RWPE1 (cell line): ENCODE data around the gene CABP7.

ENCODE experiments used
- CTCF ChIA-PET: fragments of 350-600 bp; sonication (Branson Sonifier 250); formaldehyde crosslinking; extraction: SDS; loops from one replicate; lab custom pipeline; 2021; lab: Yijun Ruan, JAX
- POLR2A ChIA-PET: fragments of 400-600 bp; formaldehyde crosslinking; extraction: SDS; loops from one replicate; lab custom pipeline; 2020; ENCODE audit warnings: antibody characterized with exemption; ENCODE audit not compliant: low non-redundant PET; lab: Yijun Ruan, JAX
- DNase-seq: peaks from one replicate; pipeline ENCODE4 v3.0.0; 2012; ENCODE audit warnings: low spot score
- H3K27ac ChIP-seq: fragments of 450-650 bp; 2 replicates; pipeline ENCODE4 v1.5.1; 2017
- TF ChIP-seq, protein P1 (sequence below): fragments of 450-650 bp; conservative IDR thresholded peaks from 2 replicates; pipeline ENCODE4 v1.5.1; 2017; ENCODE audit warnings: low read depth, mild to moderate bottlenecking

CABP7 gene

DNA sequence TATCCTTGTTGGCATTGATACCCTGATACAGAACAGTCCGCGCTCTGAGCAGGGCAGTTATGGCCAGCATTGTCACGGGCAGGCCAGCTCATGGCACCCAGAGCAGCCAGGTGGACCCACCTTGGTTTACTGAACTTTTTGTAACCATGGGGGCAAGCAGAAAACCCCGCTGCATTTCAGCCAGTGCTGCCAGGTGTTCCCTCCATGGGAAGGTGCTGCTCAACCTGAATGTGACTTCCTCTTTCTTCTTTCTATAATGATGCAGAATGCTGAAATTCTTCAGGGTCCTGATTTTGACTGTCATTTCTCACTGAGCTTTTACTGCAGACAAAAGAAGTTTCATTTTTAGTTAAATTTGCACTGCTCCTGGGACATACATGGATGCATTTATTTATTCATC lies 35.6 kb upstream of the CABP7 start:
- POLR2A ChIA-PET, result no interaction called here
- CTCF ChIA-PET, result no interaction called here

DNA sequence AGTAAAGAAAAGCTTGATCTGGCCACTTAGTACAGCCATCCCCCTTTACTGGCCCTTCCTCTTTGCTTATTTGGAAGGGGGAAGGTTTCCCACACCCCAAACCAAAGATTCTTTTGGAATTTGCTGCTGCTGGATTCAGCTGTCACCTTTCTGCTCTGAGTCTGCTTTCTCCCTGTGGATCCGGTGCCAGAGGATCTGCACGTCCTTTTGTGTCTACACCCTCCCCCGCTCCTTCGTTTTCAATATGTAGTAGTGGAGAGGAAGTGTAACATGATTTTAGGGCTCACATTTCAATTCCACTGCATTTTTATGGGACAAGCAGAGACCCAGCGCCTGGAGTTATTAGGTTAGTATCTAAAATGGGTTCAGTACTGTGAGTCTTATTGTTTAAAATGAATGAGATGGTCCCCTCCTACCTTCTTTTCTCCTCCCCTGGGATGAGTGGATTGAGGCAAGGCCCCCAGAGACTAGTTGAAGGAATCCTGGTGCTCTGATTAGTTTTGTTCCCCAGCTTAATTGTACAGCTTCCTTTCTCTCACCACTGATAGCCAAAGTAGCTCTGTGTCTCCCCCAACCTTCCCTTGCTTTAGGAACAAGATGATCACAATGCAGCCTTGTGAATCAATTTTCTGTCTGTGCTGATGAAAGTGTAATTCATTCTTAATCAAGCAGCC lies 30.5 kb upstream of the CABP7 start:
- ChIA-PET CTCF (interaction anchor here (0.6 to 1.2 kb wide), 3 partner anchors 15 to 399 kb away, joined by 3 to 4 read pairs (median 3); no protein-coding TSS in a partner anchor), POLR2A (no interaction called here)
- no peak overlapping the region for H3K27ac ChIP-seq
- DNase-seq, result no peak
- TF ChIP-seq, protein P1, sequence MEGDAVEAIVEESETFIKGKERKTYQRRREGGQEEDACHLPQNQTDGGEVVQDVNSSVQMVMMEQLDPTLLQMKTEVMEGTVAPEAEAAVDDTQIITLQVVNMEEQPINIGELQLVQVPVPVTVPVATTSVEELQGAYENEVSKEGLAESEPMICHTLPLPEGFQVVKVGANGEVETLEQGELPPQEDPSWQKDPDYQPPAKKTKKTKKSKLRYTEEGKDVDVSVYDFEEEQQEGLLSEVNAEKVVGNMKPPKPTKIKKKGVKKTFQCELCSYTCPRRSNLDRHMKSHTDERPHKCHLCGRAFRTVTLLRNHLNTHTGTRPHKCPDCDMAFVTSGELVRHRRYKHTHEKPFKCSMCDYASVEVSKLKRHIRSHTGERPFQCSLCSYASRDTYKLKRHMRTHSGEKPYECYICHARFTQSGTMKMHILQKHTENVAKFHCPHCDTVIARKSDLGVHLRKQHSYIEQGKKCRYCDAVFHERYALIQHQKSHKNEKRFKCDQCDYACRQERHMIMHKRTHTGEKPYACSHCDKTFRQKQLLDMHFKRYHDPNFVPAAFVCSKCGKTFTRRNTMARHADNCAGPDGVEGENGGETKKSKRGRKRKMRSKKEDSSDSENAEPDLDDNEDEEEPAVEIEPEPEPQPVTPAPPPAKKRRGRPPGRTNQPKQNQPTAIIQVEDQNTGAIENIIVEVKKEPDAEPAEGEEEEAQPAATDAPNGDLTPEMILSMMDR, result no peak

More for the DNA sequence above, 35.6 kb upstream of the CABP7 start:
- TF ChIP-seq, protein P1, result no peak
- no peak for DNase-seq
- no peak overlapping the region for H3K27ac ChIP-seq

DNA sequence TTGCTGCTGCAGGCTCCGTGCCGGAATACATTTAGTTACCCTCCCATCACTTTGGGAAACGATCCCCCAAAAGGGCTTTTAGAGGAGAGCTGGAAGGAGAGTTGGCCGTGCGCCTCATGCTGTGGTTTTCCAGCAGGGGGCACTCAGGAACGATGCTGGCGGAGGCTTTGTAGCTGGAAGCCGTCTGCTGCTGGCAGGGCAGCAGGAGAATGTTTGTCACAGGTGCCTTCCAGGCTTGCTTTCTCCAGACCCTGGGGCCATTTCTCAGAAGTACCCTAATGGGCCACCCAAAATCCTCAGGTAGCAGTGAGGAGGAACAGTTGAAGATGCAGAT lies 30.0 kb upstream of the CABP7 start:
- POLR2A ChIA-PET, result no interaction called here
- H3K27ac ChIP-seq, result no peak overlapping the region
- no peak for DNase-seq
- TF ChIP-seq, protein P1, result peak; percentile 23; the same call in 1 of the 2 replicates
- CTCF ChIA-PET, result interaction anchor here (0.6 to 1.2 kb wide), 3 partner anchors 16 to 399 kb away, joined by 3 to 4 read pairs (median 3); no protein-coding TSS in a partner anchor

DNA sequence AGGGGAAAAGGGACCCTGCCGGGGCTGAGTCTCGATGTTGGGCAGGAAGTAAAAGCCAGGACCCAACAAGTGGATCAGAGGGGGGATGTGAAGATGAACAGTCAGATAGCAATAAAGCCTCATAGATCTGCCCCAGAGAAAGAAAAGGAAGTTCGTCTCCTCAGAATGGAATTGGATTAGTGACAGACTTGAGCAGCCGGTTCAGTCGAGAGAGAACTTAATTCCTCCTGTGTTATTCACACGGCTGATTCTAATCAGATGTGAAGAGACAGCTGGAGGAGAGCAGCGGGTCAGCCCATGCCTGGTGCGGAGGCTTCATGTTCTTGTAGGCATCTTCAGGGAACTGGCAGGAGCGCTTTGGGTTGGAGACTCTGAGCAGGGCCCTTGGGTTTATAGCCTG lies 29.3 kb upstream of the CABP7 start:
- ChIA-PET CTCF (no interaction called here), POLR2A (no interaction called here)
- H3K27ac ChIP-seq, result peak overlapping the region; percentile 15; the same call in 1 of the 2 replicates
- no peak for DNase-seq
- TF ChIP-seq, protein P1, result no peak

DNA sequence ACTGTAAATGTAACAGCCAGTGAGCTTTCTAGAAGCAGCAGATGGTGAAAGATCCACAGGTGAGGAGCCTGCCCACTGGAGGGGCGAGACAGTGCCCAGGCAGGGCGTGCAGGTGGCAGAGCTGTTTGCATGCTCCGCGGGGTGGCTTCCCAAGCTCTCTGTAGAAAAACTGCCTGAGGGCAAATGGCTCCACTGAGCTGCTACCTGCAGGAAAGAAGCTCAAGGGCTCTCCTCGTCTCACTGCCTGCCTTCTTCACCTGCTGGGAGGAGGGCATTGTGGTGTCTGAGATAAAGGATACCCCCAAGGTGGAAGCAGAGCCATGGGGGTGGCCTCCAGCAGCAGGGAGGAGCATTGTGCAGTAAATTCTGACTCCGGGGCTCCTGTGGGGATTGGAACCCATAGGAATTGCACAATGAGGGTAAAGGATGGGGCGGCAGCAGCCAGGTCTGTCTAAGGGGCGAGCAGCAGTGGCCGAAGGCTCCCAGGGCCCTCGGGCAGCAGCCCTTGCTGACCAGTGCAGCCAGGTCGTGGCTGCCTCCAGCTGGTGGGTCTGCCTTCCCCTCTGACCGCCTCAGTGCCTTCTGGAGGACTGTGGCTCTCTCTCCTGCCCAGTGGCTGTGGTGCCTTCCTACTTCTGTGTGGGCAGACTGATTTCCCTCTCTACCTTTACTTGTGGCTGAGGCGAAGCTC lies 28.0 kb upstream of the CABP7 start:
- TF ChIP-seq, protein P1, result no peak
- POLR2A ChIA-PET, result no interaction called here
- CTCF ChIA-PET, result no interaction called here
- no peak for DNase-seq
- peak overlapping the region; percentile 15; the same call in 1 of the 2 replicates for H3K27ac ChIP-seq

DNA sequence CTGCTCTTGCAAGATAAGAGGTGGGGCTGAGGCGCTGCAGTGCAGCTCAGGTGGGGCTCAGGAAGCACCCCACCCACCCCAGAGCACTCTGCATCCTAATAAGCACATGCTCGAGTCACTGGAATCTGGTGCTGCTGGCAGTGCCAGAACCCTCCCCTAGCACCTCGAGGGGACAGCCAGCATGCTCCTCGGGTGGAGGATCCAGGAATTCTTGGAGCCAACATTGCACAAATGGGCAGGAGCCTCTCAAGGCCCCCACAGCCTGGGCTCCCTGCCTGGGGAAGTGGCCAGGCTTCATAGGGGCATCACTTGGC lies 27.5 kb upstream of the CABP7 start:
- H3K27ac ChIP-seq, result peak overlapping the region; percentile 15
- ChIA-PET POLR2A (no interaction called here), CTCF (no interaction called here)
- TF ChIP-seq, protein P1, result no peak
- DNase-seq, result no peak
